Measurements from ENCODE around the gene RNF14.

- TF ChIP-seq POLR2AphosphoS2 (IDR thresholded peaks at IDR 0.05; ENCODE audit: low read depth, low read length) (no peak), EZH2 (IDR thresholded peaks at IDR 0.05; ENCODE audit: borderline replicate concordance, control insufficient read depth, low read depth, low read length) (no peak), EP300 (IDR thresholded peaks at IDR 0.05; ENCODE audit: borderline replicate concordance in 1 of 2, control insufficient read depth in 1 of 2, low read depth in 2 of 2, low read length in 2 of 2) (no peak), SIN3A (IDR thresholded peaks at IDR 0.05; ENCODE audit: low read depth, low read length) (no peak), HCFC1 (IDR thresholded peaks at IDR 0.05; ENCODE audit: low read length) (no peak), DPF2 (IDR thresholded peaks at IDR 0.05) (no peak), CEBPB (IDR thresholded peaks at IDR 0.05; ENCODE audit: borderline replicate concordance in 1 of 2, low read depth in 2 of 2, low read length in 2 of 2) (no peak), MLLT1 (IDR thresholded peaks at IDR 0.05) (no peak), FOXM1 (IDR thresholded peaks at IDR 0.05; ENCODE audit: low read depth, low read length) (no peak), CBFB (IDR thresholded peaks at IDR 0.05; ENCODE audit: low read depth) (no peak), POLR2A (IDR thresholded peaks at IDR 0.05; ENCODE audit: low read depth, low read length) (no peak), CTCF (IDR thresholded peaks at IDR 0.05 in 2 of 3, conservative IDR thresholded peaks at IDR 0.05 in 1 of 3; ENCODE audit: control insufficient read depth in 2 of 3, extremely low read depth in 1 of 3, insufficient read depth in 1 of 3, low read depth in 3 of 3, low read length in 3 of 3) (no peak), BHLHE40 (IDR thresholded peaks at IDR 0.05; ENCODE audit: borderline replicate concordance in 1 of 2, low read depth in 2 of 2, low read length in 1 of 2) (no peak)
These were observed 13.7 kb downstream of the RNF14 start for GRCh38 chr5:141982626-141983025.
